Measurements from ENCODE around the gene ACTA2.
A peak's percentile ranks its signal among the peaks of the same experiment; 100 is the strongest.

Gene ACTA2

GRCh38 chr10:88990384-88991160, 38.0 kb upstream of the ACTA2 start, which contains the start of gene FAS:
Gene FAS, plus strand, starts transcription at chr10:88990798. Its CDS starts 79 bp downstream, at chr10:88990877.
- H3K79me2 ChIP-seq (ENCODE audit: control insufficient read depth, insufficient read depth, low read length, unreplicated experiment), result peaks cover 38% of the 10 kb centered on the region
- peak within 1 kb of the TSS; percentile 88 for H3K4me3 ChIP-seq (ENCODE audit: low read depth, low read length)
- peak within 1 kb of the TSS; percentile 68 for H2AFZ ChIP-seq (ENCODE audit: low read length, unreplicated experiment)
- H3K27ac ChIP-seq (ENCODE audit: low read depth, low read length), result peak within 1 kb of the TSS; percentile 87
- no peaks in the 10 kb centered on the region for H3K36me3 ChIP-seq (ENCODE audit: insufficient read depth, low read length)
- H3K4me1 ChIP-seq (ENCODE audit: control insufficient read depth, insufficient read depth, low read length, unreplicated experiment), result peaks cover 23% of the 10 kb centered on the region
- H3K27me3 ChIP-seq (ENCODE audit: insufficient read depth, low read length), result no peaks in the 10 kb centered on the region

GRCh38 chr10:88989824-88990383, 37.3 kb upstream of the ACTA2 start:
- no peaks in the 10 kb centered on the region for H3K36me3 ChIP-seq (ENCODE audit: insufficient read depth, low read length)
- H3K27me3 ChIP-seq (ENCODE audit: insufficient read depth, low read length), result no peaks in the 10 kb centered on the region
- peak overlapping the region; percentile 88 for H3K4me3 ChIP-seq (ENCODE audit: low read depth, low read length)
- peak overlapping the region; percentile 87 for H3K27ac ChIP-seq (ENCODE audit: low read depth, low read length)
- peaks cover 17% of the 10 kb centered on the region for H3K4me1 ChIP-seq (ENCODE audit: control insufficient read depth, insufficient read depth, low read length, unreplicated experiment)
- H2AFZ ChIP-seq (ENCODE audit: low read length, unreplicated experiment), result peak overlapping the region; percentile 68
- H3K79me2 ChIP-seq (ENCODE audit: control insufficient read depth, insufficient read depth, low read length, unreplicated experiment), result peaks cover 32% of the 10 kb centered on the region

GRCh38 chr10:88989423-88989822, 36.9 kb upstream of the ACTA2 start:
- Histone ChIP-seq H3K27me3 (ENCODE audit: insufficient read depth, low read length) (no peaks in the 10 kb centered on the region), H3K36me3 (ENCODE audit: insufficient read depth, low read length) (no peaks in the 10 kb centered on the region), H3K27ac (ENCODE audit: low read depth, low read length) (peak overlapping the region; percentile 87), H3K79me2 (ENCODE audit: control insufficient read depth, insufficient read depth, low read length, unreplicated experiment) (peaks cover 31% of the 10 kb centered on the region), H3K4me3 (ENCODE audit: low read depth, low read length) (peak overlapping the region; percentile 88), H2AFZ (ENCODE audit: low read length, unreplicated experiment) (peak overlapping the region; percentile 68), H3K4me1 (ENCODE audit: control insufficient read depth, insufficient read depth, low read length, unreplicated experiment) (peaks cover 16% of the 10 kb centered on the region)

GRCh38 chr10:88987840-88988239, 35.3 kb upstream of the ACTA2 start:
- Histone ChIP-seq H3K27me3 (ENCODE audit: insufficient read depth, low read length) (no peaks in the 10 kb centered on the region), H2AFZ (ENCODE audit: low read length, unreplicated experiment) (no peak overlapping the region), H3K4me1 (ENCODE audit: control insufficient read depth, insufficient read depth, low read length, unreplicated experiment) (peaks cover 12% of the 10 kb centered on the region), H3K27ac (ENCODE audit: low read depth, low read length) (no peak overlapping the region), H3K36me3 (ENCODE audit: insufficient read depth, low read length) (no peaks in the 10 kb centered on the region), H3K79me2 (ENCODE audit: control insufficient read depth, insufficient read depth, low read length, unreplicated experiment) (peaks cover 17% of the 10 kb centered on the region), H3K4me3 (ENCODE audit: low read depth, low read length) (no peak overlapping the region)

- H3K4me1 ChIP-seq (ENCODE audit: control insufficient read depth, insufficient read depth, low read length, unreplicated experiment), result peaks cover 12% of the 10 kb centered on the region
- H2AFZ ChIP-seq (ENCODE audit: low read length, unreplicated experiment), result peak overlapping the region; percentile 5
- peaks cover 13% of the 10 kb centered on the region for H3K79me2 ChIP-seq (ENCODE audit: control insufficient read depth, insufficient read depth, low read length, unreplicated experiment)
- no peak overlapping the region for H3K27ac ChIP-seq (ENCODE audit: low read depth, low read length)
- H3K4me3 ChIP-seq (ENCODE audit: low read depth, low read length), result no peak overlapping the region
- H3K27me3 ChIP-seq (ENCODE audit: insufficient read depth, low read length), result no peaks in the 10 kb centered on the region
- no peaks in the 10 kb centered on the region for H3K36me3 ChIP-seq (ENCODE audit: insufficient read depth, low read length)
Measured at GRCh38 chr10:88987243-88987725, 34.7 kb upstream of the ACTA2 start.

GRCh38 chr10:88986549-88987242, 34.1 kb upstream of the ACTA2 start:
- Histone ChIP-seq H3K79me2 (ENCODE audit: control insufficient read depth, insufficient read depth, low read length, unreplicated experiment) (peaks cover 7% of the 10 kb centered on the region), H3K27me3 (ENCODE audit: insufficient read depth, low read length) (no peaks in the 10 kb centered on the region), H3K4me3 (ENCODE audit: low read depth, low read length) (no peak overlapping the region), H2AFZ (ENCODE audit: low read length, unreplicated experiment) (no peak overlapping the region), H3K4me1 (ENCODE audit: control insufficient read depth, insufficient read depth, low read length, unreplicated experiment) (peaks cover 12% of the 10 kb centered on the region), H3K36me3 (ENCODE audit: insufficient read depth, low read length) (no peaks in the 10 kb centered on the region), H3K27ac (ENCODE audit: low read depth, low read length) (no peak overlapping the region)

DNA sequence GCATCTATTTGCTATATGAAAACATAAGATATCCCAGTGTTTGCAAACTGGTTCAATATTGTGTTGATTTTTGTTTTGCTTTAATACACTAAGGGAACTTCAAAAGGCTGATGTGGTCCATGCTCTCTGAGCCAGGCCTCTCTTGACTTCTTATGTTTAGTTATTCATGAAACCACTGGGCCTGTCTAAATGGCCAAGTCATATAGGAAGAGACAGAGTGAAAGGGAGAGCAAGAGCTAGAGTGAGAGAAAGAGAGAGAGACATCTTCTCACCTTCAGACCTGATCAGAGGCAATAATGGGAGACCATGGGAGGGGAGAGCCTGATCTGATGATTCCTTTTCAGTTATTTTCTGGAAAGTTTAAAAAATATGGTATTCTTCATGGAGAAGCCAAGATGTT, 32.0 kb upstream of the ACTA2 start:
- Histone ChIP-seq H3K79me2 (ENCODE audit: control insufficient read depth, insufficient read depth, low read length, unreplicated experiment) (peaks cover 2% of the 10 kb centered on the region), H3K27me3 (ENCODE audit: insufficient read depth, low read length) (no peaks in the 10 kb centered on the region), H3K36me3 (ENCODE audit: insufficient read depth, low read length) (no peaks in the 10 kb centered on the region), H3K4me3 (ENCODE audit: low read depth, low read length) (no peak overlapping the region), H3K27ac (ENCODE audit: low read depth, low read length) (no peak overlapping the region), H2AFZ (ENCODE audit: low read length, unreplicated experiment) (no peak overlapping the region), H3K4me1 (ENCODE audit: control insufficient read depth, insufficient read depth, low read length, unreplicated experiment) (peaks cover 22% of the 10 kb centered on the region)

DNA sequence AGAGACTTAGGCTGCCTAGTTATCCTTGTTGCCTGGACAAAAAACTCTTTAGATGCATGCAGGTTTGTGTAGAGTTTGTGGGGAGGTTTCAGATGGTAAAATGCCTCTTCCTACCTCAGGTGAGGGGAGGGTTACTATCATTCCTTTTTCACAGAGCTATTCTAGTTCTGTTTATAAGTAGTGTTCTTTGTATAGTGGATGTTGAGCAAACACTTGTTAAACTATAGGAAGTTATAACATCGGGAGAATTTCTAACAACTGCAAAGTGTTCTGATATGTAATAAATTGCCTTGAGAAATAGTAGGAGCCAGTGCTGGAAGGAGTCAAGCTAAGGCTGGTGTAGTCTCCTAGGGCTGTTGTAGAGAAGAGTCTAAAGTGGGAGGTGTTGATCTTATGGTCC, 31.4 kb upstream of the ACTA2 start:
- H3K36me3 ChIP-seq (ENCODE audit: insufficient read depth, low read length), result no peaks in the 10 kb centered on the region
- H2AFZ ChIP-seq (ENCODE audit: low read length, unreplicated experiment), result no peak overlapping the region
- H3K79me2 ChIP-seq (ENCODE audit: control insufficient read depth, insufficient read depth, low read length, unreplicated experiment), result no peaks in the 10 kb centered on the region
- no peaks in the 10 kb centered on the region for H3K27me3 ChIP-seq (ENCODE audit: insufficient read depth, low read length)
- no peak overlapping the region for H3K27ac ChIP-seq (ENCODE audit: low read depth, low read length)
- H3K4me1 ChIP-seq (ENCODE audit: control insufficient read depth, insufficient read depth, low read length, unreplicated experiment), result peaks cover 24% of the 10 kb centered on the region
- H3K4me3 ChIP-seq (ENCODE audit: low read depth, low read length), result no peak overlapping the region

DNA sequence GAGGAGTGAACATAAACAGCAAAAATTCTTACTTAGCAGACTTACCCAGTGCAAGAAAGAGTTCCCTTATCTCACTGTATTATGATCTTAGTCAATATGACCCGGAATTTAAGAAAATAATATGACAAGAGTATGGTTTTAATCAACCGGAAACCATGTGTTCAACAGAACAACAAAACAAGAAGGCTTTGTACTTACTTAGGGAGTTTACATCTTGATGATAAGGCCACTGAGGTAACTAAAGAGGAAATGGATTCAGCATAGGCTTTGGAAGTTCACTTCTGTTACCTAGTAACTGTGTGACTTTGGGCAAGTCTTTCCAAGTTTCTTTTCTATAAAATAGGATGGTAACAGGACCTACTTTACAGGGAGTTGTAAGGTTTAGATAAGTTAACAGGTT, 30.6 kb upstream of the ACTA2 start:
- no peaks in the 10 kb centered on the region for H3K36me3 ChIP-seq (ENCODE audit: insufficient read depth, low read length)
- no peak overlapping the region for H3K27ac ChIP-seq (ENCODE audit: low read depth, low read length)
- no peaks in the 10 kb centered on the region for H3K79me2 ChIP-seq (ENCODE audit: control insufficient read depth, insufficient read depth, low read length, unreplicated experiment)

GRCh38 chr10:88982366-88982765, 29.8 kb upstream of the ACTA2 start:
- Histone ChIP-seq H3K36me3 (ENCODE audit: insufficient read depth, low read length) (no peaks in the 10 kb centered on the region), H3K27me3 (ENCODE audit: insufficient read depth, low read length) (no peaks in the 10 kb centered on the region), H3K27ac (ENCODE audit: low read depth, low read length) (no peak overlapping the region), H3K4me1 (ENCODE audit: control insufficient read depth, insufficient read depth, low read length, unreplicated experiment) (peaks cover 20% of the 10 kb centered on the region), H3K4me3 (ENCODE audit: low read depth, low read length) (no peak overlapping the region), H3K79me2 (ENCODE audit: control insufficient read depth, insufficient read depth, low read length, unreplicated experiment) (no peaks in the 10 kb centered on the region), H2AFZ (ENCODE audit: low read length, unreplicated experiment) (no peak overlapping the region)

More for the DNA sequence above, 30.6 kb upstream of the ACTA2 start:
- Histone ChIP-seq H3K4me1 (ENCODE audit: control insufficient read depth, insufficient read depth, low read length, unreplicated experiment) (peaks cover 24% of the 10 kb centered on the region), H3K27me3 (ENCODE audit: insufficient read depth, low read length) (no peaks in the 10 kb centered on the region), H2AFZ (ENCODE audit: low read length, unreplicated experiment) (no peak overlapping the region), H3K4me3 (ENCODE audit: low read depth, low read length) (no peak overlapping the region)
